Chondrocyte (in vitro differentiated cells): ENCODE results near the gene TAGLN3. TPM values are rescaled to one million over a fixed set of nuclear protein-coding genes. Genes with fewer than 3 reads are reported as not detected.

Experiments
- DNase-seq: peaks from one replicate; pipeline ENCODE4 v3.0.0; 2021; ENCODE audit warnings: mixed read lengths, low spot score
- H3K27ac Mint-ChIP-seq: one replicate; pipeline ENCODE4 v1.8.0; 2021; ENCODE audit warnings: mild to moderate bottlenecking, moderate library complexity, mixed read lengths; ENCODE audit not compliant: unreplicated experiment
- H3K27me3 Mint-ChIP-seq: 2 replicates; pipeline ENCODE4 v1.8.0; 2021; ENCODE audit warnings: low read depth, mixed read lengths
- H3K36me3 Mint-ChIP-seq: 2 replicates; pipeline ENCODE4 v1.8.0; 2021; ENCODE audit warnings: low read depth, mixed read lengths
- H3K4me1 Mint-ChIP-seq: 2 replicates; pipeline ENCODE4 v1.8.0; 2021; ENCODE audit warnings: low read depth, mild to moderate bottlenecking, mixed read lengths
- H3K4me3 Mint-ChIP-seq: one replicate; pipeline ENCODE4 v1.8.0; 2021; ENCODE audit warnings: mild to moderate bottlenecking, moderate library complexity, mixed read lengths; ENCODE audit not compliant: unreplicated experiment
- H3K9me3 Mint-ChIP-seq: 2 replicates; pipeline ENCODE4 v1.8.0; 2021; ENCODE audit warnings: low read depth, mixed read lengths
- CTCF ChIP-seq: fragments of 200-600 bp; sonication (generic); IDR thresholded peaks from 2 replicates; pipeline ENCODE4 v1.5.0; 2021; ENCODE audit warnings: antibody characterized with exemption, mild to moderate bottlenecking, moderate library complexity
- total RNA-seq: library from RNA; stranded (reverse); gene quantifications from 3 replicates; pipeline ENCODE4 v1.2.1, GENCODE V29; 2021

Gene TAGLN3
- total RNA-seq, 1 donor from 2014 or later = not detected

GRCh38 chr3:111954228-111954990, 44.3 kb upstream of the TAGLN3 start:
- Mint-ChIP-seq H3K27ac (no peak overlapping the region), H3K4me3 (no peak overlapping the region), H3K9me3 (no peaks in the 10 kb centered on the region), H3K36me3 (peaks cover 34% of the 10 kb centered on the region), H3K27me3 (no peaks in the 10 kb centered on the region), H3K4me1 (peaks cover 8% of the 10 kb centered on the region)
- no peak for DNase-seq
- TF ChIP-seq CTCF = no peak

- Mint-ChIP-seq H3K27me3 (no peaks in the 10 kb centered on the region), H3K4me3 (no peak overlapping the region), H3K36me3 (peaks cover 29% of the 10 kb centered on the region), H3K9me3 (no peaks in the 10 kb centered on the region), H3K27ac (no peak overlapping the region), H3K4me1 (peaks cover 8% of the 10 kb centered on the region)
- DNase-seq = no peak
- no peak for TF ChIP-seq CTCF
These were observed 42.8 kb upstream of the TAGLN3 start for GRCh38 chr3:111955876-111956275.

GRCh38 chr3:111956449-111956848, 42.3 kb upstream of the TAGLN3 start:
- Mint-ChIP-seq H3K9me3 (no peaks in the 10 kb centered on the region), H3K4me3 (no peak overlapping the region), H3K36me3 (peaks cover 30% of the 10 kb centered on the region), H3K27ac (no peak overlapping the region), H3K27me3 (no peaks in the 10 kb centered on the region), H3K4me1 (peaks cover 8% of the 10 kb centered on the region)
- TF ChIP-seq CTCF = no peak
- DNase-seq = no peak

GRCh38 chr3:111956995-111957734, 41.6 kb upstream of the TAGLN3 start:
- TF ChIP-seq CTCF = no peak
- Mint-ChIP-seq H3K9me3 (no peaks in the 10 kb centered on the region), H3K27ac (no peak overlapping the region), H3K4me3 (no peak overlapping the region), H3K27me3 (no peaks in the 10 kb centered on the region), H3K4me1 (peaks cover 8% of the 10 kb centered on the region), H3K36me3 (peaks cover 33% of the 10 kb centered on the region)
- DNase-seq = no peak

GRCh38 chr3:111961461-111962164, 37.1 kb upstream of the TAGLN3 start:
- DNase-seq = no peak
- no peaks in the 10 kb centered on the region for H3K27me3 Mint-ChIP-seq
- H3K27ac Mint-ChIP-seq = peak overlapping the region; percentile 3
- H3K4me1 Mint-ChIP-seq = peaks cover 11% of the 10 kb centered on the region
- TF ChIP-seq CTCF = no peak
- H3K4me3 Mint-ChIP-seq = no peak overlapping the region
- no peaks in the 10 kb centered on the region for H3K9me3 Mint-ChIP-seq
- peaks cover 31% of the 10 kb centered on the region for H3K36me3 Mint-ChIP-seq
